ENCODE results near the gene AQP2.

Gene AQP2

GRCh38 chr12:49979016-49979586, 28.6 kb downstream of the AQP2 start:
- Histone ChIP-seq H3K79me2 (ENCODE audit: insufficient read depth, low read length) (no peaks in the 10 kb centered on the region), H3K4me2 (ENCODE audit: low read depth, low read length, poor library complexity, severe bottlenecking) (no peak overlapping the region), H3K9me3 (ENCODE audit: insufficient read depth, low read depth, low read length) (no peaks in the 10 kb centered on the region), H2AFZ (ENCODE audit: low read length) (no peak overlapping the region), H4K20me1 (ENCODE audit: insufficient read depth, low read length, poor library complexity, severe bottlenecking) (no peaks in the 10 kb centered on the region), H3F3A (ENCODE audit: low read depth) (no peaks in the 10 kb centered on the region), H3K4me1 (ENCODE audit: insufficient read depth, low read length, poor library complexity, severe bottlenecking) (no peaks in the 10 kb centered on the region), H3K9ac (ENCODE audit: low read depth, low read length, poor library complexity, severe bottlenecking) (no peak overlapping the region), H3K4me3 (ENCODE audit: low read length, poor library complexity, severe bottlenecking) (no peak overlapping the region), H3K36me3 (ENCODE audit: insufficient read depth, low read length) (no peaks in the 10 kb centered on the region), H3K9me2 (replicated peaks; ENCODE audit: low read depth, low read length) (no peaks in the 10 kb centered on the region), H3K27me3 (ENCODE audit: insufficient read depth, low read length, poor library complexity, severe bottlenecking) (no peaks in the 10 kb centered on the region)
- TF ChIP-seq EZH2phosphoT487 (IDR thresholded peaks at IDR 0.05; ENCODE audit: borderline replicate concordance) (no peak), CTCF (conservative IDR thresholded peaks at IDR 0.05; ENCODE audit: low read length) (no peak)

- Histone ChIP-seq H3K4me1 (ENCODE audit: insufficient read depth, low read length, poor library complexity, severe bottlenecking) (no peaks in the 10 kb centered on the region), H3K4me2 (ENCODE audit: low read depth, low read length, poor library complexity, severe bottlenecking) (no peak overlapping the region), H3F3A (ENCODE audit: low read depth) (no peaks in the 10 kb centered on the region), H3K9me2 (replicated peaks; ENCODE audit: low read depth, low read length) (no peaks in the 10 kb centered on the region), H3K27me3 (ENCODE audit: insufficient read depth, low read length, poor library complexity, severe bottlenecking) (no peaks in the 10 kb centered on the region), H4K20me1 (ENCODE audit: insufficient read depth, low read length, poor library complexity, severe bottlenecking) (no peaks in the 10 kb centered on the region), H3K36me3 (ENCODE audit: insufficient read depth, low read length) (peaks cover under 1% of the 10 kb centered on the region; the same call in 1 of the 2 replicates), H3K79me2 (ENCODE audit: insufficient read depth, low read length) (no peaks in the 10 kb centered on the region), H3K4me3 (ENCODE audit: low read length, poor library complexity, severe bottlenecking) (no peak overlapping the region), H3K9ac (ENCODE audit: low read depth, low read length, poor library complexity, severe bottlenecking) (no peak overlapping the region), H2AFZ (ENCODE audit: low read length) (no peak overlapping the region), H3K9me3 (ENCODE audit: insufficient read depth, low read depth, low read length) (no peaks in the 10 kb centered on the region)
- TF ChIP-seq CTCF (conservative IDR thresholded peaks at IDR 0.05; ENCODE audit: low read length): no peak
- no peak for TF ChIP-seq EZH2phosphoT487 (IDR thresholded peaks at IDR 0.05; ENCODE audit: borderline replicate concordance)
Measured at GRCh38 chr12:49979791-49980190, 29.3 kb downstream of the AQP2 start.

GRCh38 chr12:49980501-49981349, 30.2 kb downstream of the AQP2 start:
- Histone ChIP-seq H3F3A (ENCODE audit: low read depth) (no peaks in the 10 kb centered on the region), H3K9me2 (replicated peaks; ENCODE audit: low read depth, low read length) (no peaks in the 10 kb centered on the region), H4K20me1 (ENCODE audit: insufficient read depth, low read length, poor library complexity, severe bottlenecking) (no peaks in the 10 kb centered on the region), H3K27me3 (ENCODE audit: insufficient read depth, low read length, poor library complexity, severe bottlenecking) (no peaks in the 10 kb centered on the region), H3K9ac (ENCODE audit: low read depth, low read length, poor library complexity, severe bottlenecking) (no peak overlapping the region), H3K4me2 (ENCODE audit: low read depth, low read length, poor library complexity, severe bottlenecking) (no peak overlapping the region), H2AFZ (ENCODE audit: low read length) (no peak overlapping the region), H3K4me1 (ENCODE audit: insufficient read depth, low read length, poor library complexity, severe bottlenecking) (no peaks in the 10 kb centered on the region), H3K79me2 (ENCODE audit: insufficient read depth, low read length) (no peaks in the 10 kb centered on the region), H3K36me3 (ENCODE audit: insufficient read depth, low read length) (peaks cover 10% of the 10 kb centered on the region; the same call in 1 of the 2 replicates), H3K9me3 (ENCODE audit: insufficient read depth, low read depth, low read length) (no peaks in the 10 kb centered on the region), H3K4me3 (ENCODE audit: low read length, poor library complexity, severe bottlenecking) (no peak overlapping the region)
- no peak for TF ChIP-seq CTCF (conservative IDR thresholded peaks at IDR 0.05; ENCODE audit: low read length)
- no peak for TF ChIP-seq EZH2phosphoT487 (IDR thresholded peaks at IDR 0.05; ENCODE audit: borderline replicate concordance)
